HL-60 (cell line): ENCODE results near the gene GRM4.

Source experiments
- CTCF ChIP-seq: IDR thresholded peaks from one replicate; pipeline ENCODE4 v1.5.1; 2011; ENCODE audit warnings: low read length, control low read depth, inconsistent platforms; ENCODE audit not compliant: insufficient read depth
- SPI1 ChIP-seq: IDR thresholded peaks from 2 replicates; pipeline ENCODE4 v1.6.1; 2012; ENCODE audit warnings: low read depth, mild to moderate bottlenecking, borderline replicate concordance

GRCh38 chr6:34120953-34121675 is 24.8 kb downstream of the GRM4 start:
- no peak for TF ChIP-seq CTCF
- no peak for TF ChIP-seq SPI1
